Glutamatergic neuron (in vitro differentiated cells): ENCODE data around the gene SRCIN1. TPM values are rescaled to one million over a fixed set of nuclear protein-coding genes. Genes with fewer than 3 reads are reported as not detected.

Experiments used
- DNase-seq: peaks from one replicate; pipeline ENCODE4 v3.0.0; 2022
- H3K27ac Mint-ChIP-seq: one replicate; pipeline ENCODE4 v1.8.0; 2020; ENCODE audit warnings: mild to moderate bottlenecking, mixed read lengths, inconsistent platforms; ENCODE audit not compliant: unreplicated experiment
- H3K27me3 Mint-ChIP-seq: one replicate; pipeline ENCODE4 v1.8.0; 2020; ENCODE audit warnings: mild to moderate bottlenecking, moderate library complexity, mixed read lengths, inconsistent platforms; ENCODE audit not compliant: unreplicated experiment
- H3K36me3 Mint-ChIP-seq: one replicate; pipeline ENCODE4 v1.8.0; 2020; ENCODE audit warnings: mild to moderate bottlenecking, mixed read lengths, inconsistent platforms; ENCODE audit not compliant: unreplicated experiment
- H3K4me1 Mint-ChIP-seq: one replicate; pipeline ENCODE4 v1.8.0; 2020; ENCODE audit warnings: mild to moderate bottlenecking, low read depth, mixed read lengths, inconsistent platforms; ENCODE audit not compliant: unreplicated experiment
- H3K4me3 Mint-ChIP-seq: one replicate; pipeline ENCODE4 v1.8.0; 2020; ENCODE audit warnings: mild to moderate bottlenecking, mixed read lengths, inconsistent platforms; ENCODE audit not compliant: unreplicated experiment
- H3K9me3 Mint-ChIP-seq: one replicate; pipeline ENCODE4 v1.8.0; 2020; ENCODE audit warnings: mild to moderate bottlenecking, moderate library complexity, mixed read lengths, inconsistent platforms; ENCODE audit not compliant: unreplicated experiment
- CTCF ChIP-seq: fragments of 200-600 bp; sonication (generic); IDR thresholded peaks from one replicate; pipeline ENCODE4 v1.5.0; 2021; ENCODE audit not compliant: partially characterized antibody, unreplicated experiment
- total RNA-seq: library from RNA; stranded (reverse); fragmentation: NEBNext Ultra II Directional; extraction: Animal tissue kit (Norgen Biotek cat#: 25700); gene quantifications from one replicate; pipeline ENCODE4 v1.2.1, GENCODE V29; 2021; ENCODE audit not compliant: unreplicated experiment

The SRCIN1 gene
- total RNA-seq, 1 donor from 2014 or later = 20.8 TPM

DNA sequence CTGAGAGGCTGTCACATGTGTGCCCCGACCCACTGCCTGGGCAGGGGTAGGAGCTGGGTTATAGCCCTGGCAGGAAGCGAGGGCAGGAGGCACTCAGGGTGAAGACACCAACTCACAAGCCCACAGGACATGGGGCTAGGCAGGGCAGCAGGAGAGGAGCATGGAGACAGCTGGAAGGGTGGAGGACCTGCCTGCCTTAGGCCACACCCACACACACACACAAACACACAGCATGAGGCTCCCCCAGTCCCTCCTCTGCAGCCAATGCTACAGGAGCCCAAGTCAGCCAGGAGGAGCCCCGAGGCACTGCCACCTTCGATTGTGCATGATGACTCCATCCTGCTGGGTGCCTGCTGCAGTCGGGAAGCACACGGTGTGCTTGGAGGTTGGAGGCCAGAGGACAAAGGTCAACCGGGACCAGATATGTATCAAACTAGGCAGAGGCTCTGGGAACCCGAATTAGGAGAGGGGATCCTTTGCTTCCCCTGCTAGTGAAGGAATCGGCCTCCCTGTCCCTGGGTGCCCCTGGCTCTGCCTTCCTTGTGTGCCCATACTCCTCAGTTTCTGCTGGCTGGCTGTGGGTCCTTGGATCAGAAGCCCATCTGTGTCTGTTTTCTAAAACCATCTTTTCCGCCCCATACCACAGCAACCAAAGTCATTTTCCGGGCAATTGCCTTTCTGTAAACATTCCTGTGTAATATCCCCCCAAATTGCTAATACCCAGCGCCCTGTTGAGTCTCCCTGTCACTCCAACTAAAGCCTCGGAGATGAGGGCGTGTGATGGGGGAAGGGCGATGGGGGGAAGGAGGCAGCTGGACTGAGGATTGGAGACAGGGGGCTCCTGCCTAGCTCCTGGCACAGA, 20.5 kb downstream of the SRCIN1 start:
- no peak for DNase-seq
- H3K4me3 Mint-ChIP-seq = no peak overlapping the region
- peaks cover 24% of the 10 kb centered on the region for H3K27me3 Mint-ChIP-seq
- H3K4me1 Mint-ChIP-seq = peaks cover 41% of the 10 kb centered on the region
- H3K9me3 Mint-ChIP-seq = peaks cover 16% of the 10 kb centered on the region
- no peak for TF ChIP-seq CTCF
- peak overlapping the region; percentile 17 for H3K27ac Mint-ChIP-seq
- H3K36me3 Mint-ChIP-seq = no peaks in the 10 kb centered on the region

DNA sequence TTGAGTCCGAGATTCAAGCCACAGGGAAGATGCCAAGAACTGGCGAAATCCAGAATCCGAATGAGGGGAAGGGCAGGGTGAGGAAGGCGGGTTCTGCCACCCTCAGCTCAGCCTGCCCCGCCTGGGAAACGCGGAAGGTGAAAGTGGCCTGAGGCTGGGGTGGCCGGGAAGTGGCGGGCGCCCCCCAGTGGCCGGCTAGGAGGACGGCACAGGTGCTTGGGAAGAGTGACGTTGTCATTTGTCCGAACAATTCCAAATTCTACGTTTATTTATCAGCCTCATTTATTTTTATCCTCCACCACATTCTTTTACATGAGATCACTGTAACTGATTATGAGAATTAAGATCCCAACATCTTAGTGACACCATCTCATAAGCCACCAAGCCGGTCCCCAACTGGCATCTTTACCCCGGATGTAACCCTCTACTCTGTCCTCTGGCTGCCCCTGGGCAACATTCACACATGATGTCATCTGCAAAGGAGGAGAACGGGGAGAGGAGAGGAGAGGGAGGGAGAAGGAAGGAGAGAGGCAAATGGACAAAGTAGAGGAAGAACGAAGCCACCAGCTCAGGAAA, 21.3 kb downstream of the SRCIN1 start:
- peak; percentile 79 for DNase-seq
- Mint-ChIP-seq H3K36me3 (no peaks in the 10 kb centered on the region), H3K27me3 (peaks cover 33% of the 10 kb centered on the region), H3K4me3 (peak overlapping the region; percentile 39), H3K27ac (no peak overlapping the region), H3K9me3 (peaks cover 16% of the 10 kb centered on the region), H3K4me1 (peaks cover 41% of the 10 kb centered on the region)
- peak; percentile 96 for TF ChIP-seq CTCF

DNA sequence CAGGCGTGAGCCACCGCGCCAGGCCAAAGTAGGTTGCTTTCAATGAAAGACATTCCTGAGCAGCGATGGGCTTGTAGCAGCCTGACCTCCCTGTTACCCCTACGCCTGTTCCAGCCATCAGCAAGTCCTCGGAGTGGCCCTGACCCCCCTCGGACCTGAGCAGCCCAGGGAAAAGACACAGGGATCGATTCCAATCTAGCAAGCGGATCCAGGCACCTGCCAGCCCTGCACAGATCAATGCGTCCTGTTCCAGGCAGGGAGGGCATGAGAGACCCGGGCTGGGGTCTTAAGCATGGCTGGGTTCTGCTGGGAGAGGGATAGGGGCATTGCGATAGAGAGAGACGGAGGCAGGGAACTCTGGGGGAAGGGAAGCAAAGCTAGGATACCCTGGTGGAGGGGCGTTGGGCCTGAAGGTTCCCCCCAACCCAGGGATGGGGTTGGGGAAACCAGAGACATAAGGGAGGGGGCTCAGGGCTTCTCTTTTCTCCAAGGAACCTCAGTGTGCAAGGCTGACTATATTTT, 21.9 kb downstream of the SRCIN1 start:
- no peak for TF ChIP-seq CTCF
- Mint-ChIP-seq H3K27ac (no peak overlapping the region), H3K4me1 (peaks cover 44% of the 10 kb centered on the region), H3K9me3 (peaks cover 18% of the 10 kb centered on the region), H3K27me3 (peaks cover 37% of the 10 kb centered on the region), H3K4me3 (no peak overlapping the region), H3K36me3 (no peaks in the 10 kb centered on the region)
- no peak for DNase-seq

GRCh38 chr17:38583176-38583575, 22.6 kb downstream of the SRCIN1 start:
- peaks cover 39% of the 10 kb centered on the region for H3K4me1 Mint-ChIP-seq
- H3K9me3 Mint-ChIP-seq = peaks cover 14% of the 10 kb centered on the region
- H3K27me3 Mint-ChIP-seq = peaks cover 32% of the 10 kb centered on the region
- no peaks in the 10 kb centered on the region for H3K36me3 Mint-ChIP-seq
- no peak overlapping the region for H3K27ac Mint-ChIP-seq
- no peak for TF ChIP-seq CTCF
- no peak overlapping the region for H3K4me3 Mint-ChIP-seq
- no peak for DNase-seq

- no peaks in the 10 kb centered on the region for H3K36me3 Mint-ChIP-seq
- no peak overlapping the region for H3K4me3 Mint-ChIP-seq
- H3K9me3 Mint-ChIP-seq = peaks cover 10% of the 10 kb centered on the region
- no peak for DNase-seq
- no peak for TF ChIP-seq CTCF
- peaks cover 28% of the 10 kb centered on the region for H3K4me1 Mint-ChIP-seq
- no peak overlapping the region for H3K27ac Mint-ChIP-seq
- peaks cover 34% of the 10 kb centered on the region for H3K27me3 Mint-ChIP-seq
Measured at GRCh38 chr17:38582069-38582468, 23.7 kb downstream of the SRCIN1 start.
